GM21717 (cell line): Measurements from ENCODE around the gene BACE1-AS.
"Not testable (repeated sequence)": the region's sequence is repeated elsewhere in the genome, so short reads cannot be mapped to it uniquely, and the experiment has no call there.

Source experiments
- ATAC-seq: cut with Tn5 transposase; IDR thresholded peaks from one replicate; pipeline ENCODE4 v1.9.1; 2021; ENCODE audit warnings: mild to moderate bottlenecking, moderate library complexity; ENCODE audit not compliant: unreplicated experiment

Gene BACE1-AS

DNA sequence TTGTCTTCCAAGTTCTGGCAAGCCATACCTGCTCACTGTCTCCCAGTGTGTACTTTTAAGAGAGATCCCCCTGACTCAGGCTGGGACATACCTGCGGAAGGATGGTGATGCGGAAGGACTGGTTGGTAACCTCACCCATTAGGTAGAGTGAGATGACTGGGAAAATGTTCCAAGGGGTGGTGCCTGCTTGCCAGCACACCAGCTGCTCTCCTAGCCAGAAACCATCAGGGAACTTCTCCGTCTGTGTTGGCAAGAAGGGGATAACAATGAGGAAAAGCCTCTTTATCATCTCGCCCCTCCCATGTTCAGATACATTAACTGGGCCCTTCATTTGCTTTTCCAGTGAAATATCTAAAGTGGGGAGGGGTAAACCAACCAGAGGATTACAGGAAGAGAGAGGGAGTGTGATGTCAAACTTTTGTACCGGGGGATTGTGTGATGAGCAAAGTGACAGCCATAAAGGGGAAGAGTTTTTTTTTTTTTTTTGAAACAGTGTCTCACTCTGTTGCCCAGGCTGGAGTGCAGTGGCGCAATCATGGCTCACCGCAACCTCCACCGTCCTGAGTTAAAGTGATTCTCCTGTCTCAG lies at the start of gene BACE1-AS:
TSS of gene BACE1-AS (plus strand) at position 538 of the 588 bp plus-strand sequence.
- ATAC-seq = no peak

DNA sequence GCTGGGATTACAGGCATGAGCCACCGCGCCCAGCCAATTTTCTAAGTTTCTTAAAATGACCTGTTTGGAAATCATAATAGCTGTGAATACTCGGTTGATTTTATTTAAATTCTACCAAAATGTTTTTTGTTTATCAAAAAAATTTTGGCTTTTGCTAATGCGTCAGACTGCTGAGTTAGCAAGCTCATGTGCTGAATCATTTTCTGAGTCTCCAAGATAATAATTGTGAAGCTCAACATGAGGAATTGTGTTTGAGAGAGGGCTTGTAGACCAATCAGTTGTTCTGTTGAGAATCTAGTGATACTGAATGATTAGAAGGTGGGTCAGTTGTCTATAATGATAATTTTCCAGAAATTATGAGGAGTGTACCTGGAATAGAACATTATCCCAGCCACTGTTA lies 42.8 kb upstream of the BACE1-AS start:
- no peak for ATAC-seq

DNA sequence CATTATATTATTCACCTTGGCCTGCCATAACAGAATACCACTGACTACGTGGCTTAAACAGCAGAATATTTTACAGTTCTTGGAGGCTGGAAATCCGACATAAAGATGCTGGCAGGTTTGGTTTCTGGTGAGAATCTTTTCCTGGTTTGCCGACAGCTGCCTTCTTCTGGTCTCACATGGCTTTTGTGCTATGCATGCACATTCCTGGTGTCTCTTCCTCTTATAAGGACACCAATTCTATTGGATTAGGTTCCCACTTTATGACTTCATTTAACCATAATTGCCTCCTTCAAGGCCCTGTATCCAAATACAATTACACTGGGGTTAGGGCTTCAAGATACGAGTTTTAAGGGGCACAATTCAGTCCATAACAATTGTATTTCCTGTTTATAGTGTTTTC lies 41.6 kb upstream of the BACE1-AS start:
- no peak for ATAC-seq

DNA sequence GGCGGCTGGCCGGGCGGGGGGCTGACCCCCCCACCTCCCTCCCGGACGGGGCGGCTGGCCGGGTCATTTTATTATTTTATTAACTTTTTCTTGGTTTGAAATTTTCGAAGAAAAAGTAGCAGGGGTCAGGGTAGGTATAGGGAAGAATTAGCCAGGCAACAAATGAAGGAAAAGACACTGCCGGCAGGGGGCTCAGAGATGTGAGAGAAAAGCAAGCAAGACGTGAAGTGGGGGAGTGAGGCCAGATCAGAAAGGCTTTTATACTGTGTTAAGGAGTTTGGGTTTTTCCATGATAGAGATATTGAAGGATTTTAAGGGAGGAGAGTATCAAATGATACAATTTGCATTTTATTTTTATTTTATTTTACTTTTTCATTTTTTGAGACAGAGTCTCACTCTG lies 39.6 kb upstream of the BACE1-AS start:
- no peak for ATAC-seq

DNA sequence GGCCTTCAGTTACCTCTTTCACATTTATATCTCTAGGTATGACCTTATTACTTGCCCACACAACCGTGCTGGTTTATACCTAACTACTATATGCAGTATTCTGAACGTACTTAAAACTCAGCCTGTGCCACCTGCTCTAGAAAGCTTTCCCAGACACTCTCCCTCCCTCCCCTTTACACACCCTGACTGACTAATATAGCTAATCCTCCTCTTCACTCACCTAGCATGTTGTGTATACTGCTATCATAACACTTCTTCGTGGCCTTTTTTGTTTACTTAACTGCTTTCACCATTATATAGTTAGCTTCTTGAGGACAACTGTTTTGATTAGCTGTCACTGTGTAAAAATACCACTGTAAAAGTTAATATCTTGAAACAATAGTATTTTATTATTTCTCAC lies 35.2 kb upstream of the BACE1-AS start:
- ATAC-seq = no peak

DNA sequence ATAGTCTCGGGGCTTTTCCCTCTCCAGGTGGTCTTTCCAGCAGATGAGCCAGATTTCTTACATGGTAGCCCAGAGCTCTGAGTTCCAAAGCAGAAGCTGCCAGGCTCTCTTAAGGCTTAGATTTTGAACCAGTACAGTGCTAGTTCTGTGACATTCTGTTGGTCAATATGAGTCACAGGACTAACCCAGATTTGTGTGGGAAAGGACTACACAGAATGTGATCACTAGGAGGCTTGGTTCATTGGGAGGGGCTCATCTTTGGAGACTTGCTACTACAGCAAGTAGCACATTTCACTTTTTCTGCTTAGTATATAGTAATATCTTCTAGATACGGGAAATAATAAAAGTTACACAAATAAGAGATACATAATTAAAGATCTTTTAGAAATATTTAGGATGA lies 34.6 kb upstream of the BACE1-AS start:
- no peak for ATAC-seq

DNA sequence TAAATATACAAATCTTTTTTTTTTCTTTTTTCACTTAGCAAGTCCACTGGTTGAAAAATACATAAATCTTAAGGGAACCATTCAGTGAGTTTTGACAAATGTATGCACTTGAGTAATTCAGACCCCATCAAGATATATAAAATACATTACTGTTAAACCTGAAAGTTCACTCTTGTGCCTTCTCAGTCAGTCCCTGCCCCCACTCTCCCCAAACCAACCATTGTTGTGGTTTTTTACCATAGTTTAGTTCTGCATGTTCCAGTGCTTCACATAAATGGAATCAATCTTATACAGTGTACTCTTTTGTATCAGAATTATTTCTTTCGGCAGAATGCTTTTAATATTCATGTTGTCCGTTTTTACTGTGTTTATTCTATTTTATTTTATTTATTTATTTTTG lies 32.6 kb upstream of the BACE1-AS start:
- ATAC-seq = no peak

DNA sequence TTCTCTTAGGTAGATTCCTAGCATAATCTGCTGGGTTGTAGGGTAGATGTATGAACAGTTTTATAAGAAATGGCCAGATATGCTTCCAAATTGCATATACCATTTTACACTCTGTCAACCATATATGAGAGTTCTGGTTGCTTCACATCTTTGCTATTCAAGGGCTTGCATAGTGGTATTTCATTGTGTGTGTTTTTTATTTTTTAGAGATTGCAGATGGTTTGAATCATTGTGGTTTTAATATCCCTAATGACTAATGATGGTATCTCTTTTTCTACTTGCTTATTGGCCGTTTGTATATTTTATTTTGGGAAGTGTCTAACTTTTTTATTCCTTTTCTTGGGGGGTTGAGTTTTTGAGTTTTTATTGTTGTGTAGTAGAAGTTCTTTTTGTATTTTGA lies 31.7 kb upstream of the BACE1-AS start:
- no peak for ATAC-seq

DNA sequence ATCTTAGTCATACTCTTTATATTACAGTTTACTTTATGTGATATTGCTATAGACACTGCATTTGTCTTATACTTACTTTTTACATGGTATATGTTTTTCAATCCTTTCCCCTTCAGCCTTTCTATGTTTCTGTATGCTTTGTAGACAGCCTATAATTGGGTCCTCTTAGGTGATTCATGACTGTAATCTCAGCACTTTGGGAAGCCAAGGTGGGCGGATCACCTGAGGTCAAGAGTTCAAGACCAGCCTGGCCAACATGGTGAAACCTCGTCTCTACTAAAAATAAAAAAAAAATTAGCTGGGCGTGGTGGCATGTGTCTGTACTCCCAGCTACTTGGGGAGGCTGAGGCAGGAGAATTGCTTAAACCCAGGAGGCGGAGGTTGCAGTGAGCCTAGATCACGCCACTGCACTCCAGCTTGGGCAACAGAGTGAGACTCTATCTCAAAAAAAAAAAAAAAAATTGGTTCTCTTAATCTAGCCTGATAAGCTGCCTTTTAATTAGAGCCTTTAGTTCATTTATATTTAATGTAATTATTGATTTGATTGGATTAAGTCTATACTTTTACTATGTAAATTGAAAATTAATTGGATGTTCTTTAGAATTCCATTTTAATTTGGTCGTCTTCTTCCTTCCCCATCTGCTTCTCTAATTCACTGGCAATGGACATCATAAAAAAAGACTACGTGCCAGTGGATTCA lies 26.4 kb upstream of the BACE1-AS start:
- ATAC-seq = not testable (repeated sequence)

DNA sequence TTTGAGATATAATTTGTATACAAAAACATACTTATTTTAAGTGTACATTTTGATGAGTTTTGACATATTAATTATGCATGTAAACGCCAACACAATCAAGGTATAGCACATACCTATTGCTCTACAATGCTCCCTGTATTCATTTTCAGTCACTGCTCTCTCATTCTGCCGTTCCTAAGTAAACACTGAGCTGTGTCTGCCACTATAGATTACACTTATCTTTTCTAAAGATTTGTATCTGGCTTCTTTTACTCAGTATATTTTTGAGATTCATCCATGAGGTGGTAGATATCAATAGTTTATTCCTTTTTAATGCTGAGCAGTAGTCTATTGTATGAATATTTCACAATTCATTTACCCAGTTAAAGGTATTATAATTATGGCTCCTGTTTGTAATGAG lies 25.4 kb upstream of the BACE1-AS start:
- no peak for ATAC-seq

DNA sequence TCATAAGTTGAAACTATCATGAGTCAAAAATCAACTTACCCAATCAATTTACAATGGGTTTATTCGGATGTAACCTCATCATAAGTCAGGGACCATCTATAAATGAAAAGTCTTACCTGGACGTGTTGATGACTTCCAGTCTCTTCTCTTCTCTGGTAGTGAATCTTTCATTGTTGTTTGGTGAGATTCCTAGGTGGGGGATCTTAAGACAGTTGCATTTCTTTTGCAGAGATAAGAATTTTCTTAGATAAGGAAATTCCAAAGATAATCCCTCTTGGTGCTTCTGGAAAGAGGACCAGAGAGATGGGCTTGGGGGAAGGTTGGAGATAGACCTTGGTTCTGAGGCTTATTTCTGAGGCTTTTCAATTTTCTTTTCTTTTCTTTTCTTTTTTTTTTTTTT lies 21.3 kb upstream of the BACE1-AS start:
- no peak for ATAC-seq

DNA sequence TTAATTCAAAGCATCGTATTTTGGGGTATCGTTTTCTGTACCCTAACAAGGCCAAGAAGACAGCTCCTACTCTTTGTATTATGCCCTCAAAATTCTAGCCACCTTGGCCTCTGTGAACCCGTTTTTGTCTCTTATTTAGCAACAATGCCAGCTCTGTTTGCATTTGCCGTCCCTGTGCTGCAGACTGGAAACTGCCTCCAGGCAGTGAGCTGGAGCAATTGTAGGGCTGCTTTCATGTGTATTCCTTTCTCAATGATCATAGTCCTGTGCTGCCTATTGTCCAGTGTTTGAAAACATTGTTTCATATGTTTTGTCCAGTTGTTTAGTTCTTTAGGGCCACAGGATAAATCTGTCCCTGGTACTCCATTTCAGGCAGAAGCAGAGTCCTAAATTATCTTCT lies 19.9 kb upstream of the BACE1-AS start:
- ATAC-seq = no peak

DNA sequence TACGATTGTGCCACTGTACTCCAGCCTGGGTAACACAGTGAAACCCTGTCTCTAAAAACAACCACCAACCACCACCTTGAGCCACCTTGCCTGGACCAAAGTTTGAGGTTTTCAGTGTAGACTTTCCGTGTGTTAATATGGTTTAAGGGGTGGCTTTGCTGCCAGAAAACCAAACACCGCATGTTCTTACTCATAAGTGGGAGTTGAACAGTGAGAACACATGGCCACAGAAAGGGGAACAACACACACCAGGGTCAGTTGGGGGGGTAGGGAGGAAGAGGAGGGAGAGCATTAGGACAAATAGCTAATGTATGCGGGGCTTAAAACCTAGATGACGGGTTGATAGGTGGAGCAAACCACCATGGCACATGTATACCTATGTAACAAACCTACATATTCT lies 19.0 kb upstream of the BACE1-AS start:
- not testable (repeated sequence) for ATAC-seq

DNA sequence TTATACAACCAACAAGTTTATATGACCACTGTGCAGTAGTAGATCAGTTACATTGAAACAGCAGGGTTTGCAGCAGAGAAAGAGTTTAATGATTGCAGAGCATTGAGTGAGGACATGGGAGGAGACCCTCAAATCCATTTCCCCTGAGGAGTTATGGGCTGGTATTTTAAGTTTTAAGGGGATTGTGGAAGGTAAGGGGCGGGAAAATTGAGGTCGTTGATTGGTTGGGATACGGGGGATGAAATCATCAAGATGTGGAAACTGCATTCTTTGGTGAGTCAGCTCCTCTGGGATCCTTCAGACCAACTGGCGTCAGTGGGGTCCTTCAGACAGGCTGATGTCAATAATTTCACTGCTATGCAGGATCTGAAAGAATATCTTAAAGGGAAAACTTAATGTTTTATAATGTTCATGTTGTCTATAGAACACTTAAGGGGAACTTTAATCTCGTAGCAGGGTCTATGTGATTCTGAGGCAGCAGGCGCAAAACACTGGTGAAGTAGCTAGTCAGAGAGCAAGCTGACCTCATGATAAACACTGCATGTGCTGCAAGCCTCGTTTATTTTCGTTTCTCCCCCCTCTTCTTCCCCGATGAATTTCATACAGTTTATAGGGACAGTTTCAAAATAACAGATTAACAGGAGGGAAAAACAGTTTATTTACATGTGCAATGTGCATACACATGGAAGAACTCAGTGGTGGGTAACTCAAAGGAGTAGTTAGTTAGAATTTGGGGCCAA lies 17.4 kb upstream of the BACE1-AS start:
- ATAC-seq = no peak

DNA sequence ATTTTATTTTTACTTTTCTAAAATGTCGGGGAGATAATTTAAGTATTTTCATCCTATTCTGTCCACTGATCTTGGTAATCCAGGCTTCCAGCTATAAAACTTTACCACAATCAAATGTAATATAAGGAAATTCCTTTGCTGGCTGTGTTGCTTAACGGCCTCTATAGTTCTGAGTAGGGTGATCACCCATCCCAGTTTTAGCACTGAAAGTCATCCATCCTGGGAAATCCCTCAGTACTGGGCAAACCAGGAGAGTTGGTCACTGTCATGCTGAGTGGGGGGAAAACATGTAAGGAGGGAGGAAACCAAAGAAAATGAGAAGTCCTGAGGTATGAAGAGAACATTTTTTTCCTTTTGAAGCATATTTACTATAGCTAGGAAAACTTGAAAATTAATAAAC lies 12.8 kb upstream of the BACE1-AS start:
- no peak for ATAC-seq

DNA sequence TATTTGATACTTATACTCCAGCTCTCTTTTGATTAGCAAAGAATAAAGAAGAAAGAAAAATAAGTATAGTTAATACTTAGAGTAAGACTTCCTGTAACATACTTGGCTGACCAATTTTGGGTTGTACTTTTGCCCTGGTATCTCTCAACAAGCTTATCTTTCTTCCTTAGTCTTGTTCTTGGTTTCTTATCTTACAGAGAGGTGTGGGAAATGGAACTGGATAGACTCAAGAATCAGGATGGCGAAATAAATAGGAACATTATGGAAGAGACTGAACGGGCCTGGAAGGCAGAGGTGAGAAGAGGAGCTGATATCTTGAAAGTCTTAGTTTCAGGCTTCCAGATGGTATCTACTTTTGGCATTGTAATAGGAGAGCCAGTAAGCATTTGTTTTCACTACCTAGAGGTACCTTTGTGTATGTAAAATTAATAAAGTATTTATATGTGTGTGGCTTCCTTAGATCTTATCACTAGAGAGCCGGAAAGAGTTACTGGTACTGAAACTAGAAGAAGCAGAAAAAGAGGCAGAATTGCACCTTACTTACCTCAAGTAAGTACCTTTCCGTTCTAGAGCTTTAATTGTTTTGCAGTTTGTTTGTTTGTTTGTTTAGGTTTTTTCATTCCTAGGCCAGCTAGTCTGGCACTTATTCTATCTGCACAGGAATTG lies 11.3 kb upstream of the BACE1-AS start:
- ATAC-seq = no peak

DNA sequence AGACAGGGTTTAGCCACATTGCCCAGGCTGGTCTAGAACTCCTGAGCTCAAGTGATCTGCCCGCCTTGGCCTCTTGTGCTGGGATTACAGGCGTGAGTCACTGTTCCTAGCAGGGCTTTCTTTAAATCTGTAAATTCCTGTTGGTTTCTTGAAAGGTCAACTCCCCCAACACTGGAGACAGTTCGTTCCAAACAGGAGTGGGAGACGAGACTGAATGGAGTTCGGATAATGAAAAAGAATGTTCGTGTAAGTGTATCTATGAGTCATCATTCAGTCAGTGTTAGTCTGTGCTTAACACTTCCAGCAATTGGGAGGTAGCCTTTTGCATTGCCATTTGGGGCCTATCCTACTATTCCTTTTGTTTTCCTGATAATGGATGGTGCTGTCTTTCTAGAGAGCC lies 10.0 kb upstream of the BACE1-AS start:
- ATAC-seq = no peak

DNA sequence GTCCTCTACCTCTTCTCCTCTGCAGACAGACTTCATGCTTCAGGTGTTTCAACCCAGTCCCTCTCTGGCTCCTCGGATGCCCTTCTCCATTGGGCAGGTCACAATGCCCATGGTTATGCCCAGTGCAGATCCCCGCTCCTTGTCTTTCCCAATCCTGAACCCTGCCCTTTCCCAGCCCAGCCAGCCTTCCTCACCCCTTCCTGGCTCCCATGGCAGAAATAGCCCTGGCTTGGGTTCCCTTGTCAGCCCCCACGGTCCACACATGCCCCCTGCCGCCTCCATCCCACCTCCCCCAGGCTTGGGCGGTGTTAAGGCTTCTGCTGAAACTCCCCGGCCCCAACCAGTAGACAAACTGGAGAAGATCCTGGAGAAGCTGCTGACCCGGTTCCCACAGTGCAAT lies 9.3 kb upstream of the BACE1-AS start:
- no peak for ATAC-seq

DNA sequence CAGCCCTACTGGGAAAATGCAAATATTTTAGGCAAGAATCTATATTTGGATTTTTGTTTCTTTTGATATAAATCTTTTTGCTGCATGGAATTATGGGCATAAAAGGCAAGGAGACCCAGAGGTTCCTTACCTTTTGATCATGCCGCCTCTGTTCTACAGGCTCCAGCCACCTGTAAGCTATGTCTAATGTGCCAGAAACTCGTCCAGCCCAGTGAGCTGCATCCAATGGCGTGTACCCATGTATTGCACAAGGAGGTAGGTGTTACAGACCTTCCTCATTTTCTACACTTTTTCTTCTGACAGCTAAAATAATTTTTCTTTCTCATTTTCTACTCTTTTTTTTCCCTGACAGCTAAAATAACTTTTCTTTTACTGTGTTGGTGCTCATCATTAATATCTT lies 8.2 kb upstream of the BACE1-AS start:
- ATAC-seq = no peak

DNA sequence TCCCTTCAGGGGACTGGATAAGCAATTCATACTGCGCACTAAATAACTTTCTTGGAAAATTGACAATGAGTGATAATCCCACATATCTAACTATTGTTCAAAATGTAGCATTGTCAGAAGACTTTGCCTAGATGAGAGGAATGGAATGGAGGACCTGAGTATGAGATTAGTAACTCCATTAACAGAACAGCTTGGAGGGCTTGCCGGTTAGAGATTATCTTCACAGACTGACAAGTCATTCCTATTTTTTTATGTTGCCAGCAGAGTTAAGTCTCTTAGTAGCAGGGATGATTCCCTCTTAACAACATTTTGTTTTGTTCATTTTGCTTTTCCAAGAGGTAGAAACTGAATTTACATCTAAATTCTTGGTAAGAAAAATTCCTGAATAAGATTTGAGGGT lies 7.1 kb upstream of the BACE1-AS start:
- no peak for ATAC-seq

DNA sequence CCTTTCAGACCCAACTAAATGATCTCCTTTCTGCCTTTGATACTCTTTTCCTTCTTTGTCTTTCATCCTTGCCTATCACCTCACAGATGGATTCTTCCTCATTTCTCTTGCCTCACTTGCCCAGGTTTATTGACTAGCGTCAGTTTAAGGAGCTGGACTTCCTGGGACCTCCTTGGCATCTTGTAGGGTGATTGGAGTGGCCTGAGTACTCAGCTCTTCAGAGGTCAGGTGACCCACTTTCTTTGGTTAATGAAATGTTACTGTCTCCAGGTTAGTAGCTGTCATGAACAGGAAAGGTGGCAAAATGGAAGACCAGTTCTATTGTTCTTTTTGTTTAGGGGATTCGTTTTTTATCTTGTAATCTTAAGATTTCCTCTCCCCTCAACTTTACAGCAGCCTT lies 4.6 kb upstream of the BACE1-AS start:
- ATAC-seq = no peak

DNA sequence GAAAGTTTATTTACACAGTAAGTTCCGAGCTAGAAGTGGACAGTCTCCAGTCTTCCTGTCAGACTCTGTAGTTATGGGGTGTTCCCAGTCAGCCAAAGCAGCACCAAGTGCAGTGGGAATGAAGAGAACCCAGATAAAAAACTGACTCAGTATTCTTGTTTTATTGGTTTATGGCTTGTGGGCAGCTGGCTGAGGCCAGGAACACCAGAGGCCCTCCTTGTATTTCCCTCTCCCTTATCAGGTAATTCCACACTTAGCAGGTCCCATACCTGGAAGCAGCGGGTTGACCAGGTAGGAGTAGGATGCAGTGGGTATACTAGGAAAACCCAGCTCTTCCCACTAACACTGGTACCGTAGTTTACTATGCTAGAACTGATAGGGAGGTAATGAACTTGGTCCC lies 3.5 kb upstream of the BACE1-AS start:
- ATAC-seq = no peak
